ENCODE data around the gene ZBTB46.

The ZBTB46 gene

GRCh38 chr20:63747622-63748069 is 83.4 kb downstream of the ZBTB46 start:
- no peak overlapping the region for H3K27ac ChIP-seq
- TF ChIP-seq, protein P1, sequence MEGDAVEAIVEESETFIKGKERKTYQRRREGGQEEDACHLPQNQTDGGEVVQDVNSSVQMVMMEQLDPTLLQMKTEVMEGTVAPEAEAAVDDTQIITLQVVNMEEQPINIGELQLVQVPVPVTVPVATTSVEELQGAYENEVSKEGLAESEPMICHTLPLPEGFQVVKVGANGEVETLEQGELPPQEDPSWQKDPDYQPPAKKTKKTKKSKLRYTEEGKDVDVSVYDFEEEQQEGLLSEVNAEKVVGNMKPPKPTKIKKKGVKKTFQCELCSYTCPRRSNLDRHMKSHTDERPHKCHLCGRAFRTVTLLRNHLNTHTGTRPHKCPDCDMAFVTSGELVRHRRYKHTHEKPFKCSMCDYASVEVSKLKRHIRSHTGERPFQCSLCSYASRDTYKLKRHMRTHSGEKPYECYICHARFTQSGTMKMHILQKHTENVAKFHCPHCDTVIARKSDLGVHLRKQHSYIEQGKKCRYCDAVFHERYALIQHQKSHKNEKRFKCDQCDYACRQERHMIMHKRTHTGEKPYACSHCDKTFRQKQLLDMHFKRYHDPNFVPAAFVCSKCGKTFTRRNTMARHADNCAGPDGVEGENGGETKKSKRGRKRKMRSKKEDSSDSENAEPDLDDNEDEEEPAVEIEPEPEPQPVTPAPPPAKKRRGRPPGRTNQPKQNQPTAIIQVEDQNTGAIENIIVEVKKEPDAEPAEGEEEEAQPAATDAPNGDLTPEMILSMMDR (conservative IDR thresholded peaks at IDR 0.05): no peak
- no peak for TF ChIP-seq ZFX (IDR thresholded peaks at IDR 0.05)

DNA sequence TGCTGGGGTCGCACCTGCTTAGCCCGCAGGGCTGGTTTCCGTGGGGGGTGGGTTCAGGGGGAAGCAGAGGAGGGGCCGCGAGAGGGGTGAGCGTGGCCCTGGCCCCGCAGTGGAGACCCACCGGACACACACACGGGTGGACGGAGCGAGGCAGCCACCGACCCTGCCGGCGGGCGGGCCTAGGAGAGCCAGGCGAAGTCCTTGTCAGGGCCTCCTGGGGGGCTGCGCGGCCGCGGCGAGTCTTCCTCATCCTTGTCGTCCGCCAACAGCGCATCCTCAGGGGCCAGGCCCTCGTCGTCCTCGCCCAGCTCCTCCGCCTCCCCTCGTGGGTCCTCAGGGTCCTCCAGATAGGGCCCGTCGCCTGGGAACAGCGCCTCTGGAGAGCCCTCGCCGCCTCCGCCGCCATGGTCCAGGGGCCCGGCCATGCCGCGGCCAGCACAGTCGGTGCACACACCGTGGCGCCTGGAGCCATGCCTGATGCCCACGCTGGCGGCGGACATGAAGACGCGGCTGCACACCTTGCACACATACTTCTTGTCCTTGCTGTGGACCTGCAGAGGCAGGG is 84.2 kb downstream of the ZBTB46 start:
- no peak overlapping the region for H3K27ac ChIP-seq
- TF ChIP-seq, protein P1 (conservative IDR thresholded peaks at IDR 0.05): no peak
- no peak for TF ChIP-seq ZFX (IDR thresholded peaks at IDR 0.05)

DNA sequence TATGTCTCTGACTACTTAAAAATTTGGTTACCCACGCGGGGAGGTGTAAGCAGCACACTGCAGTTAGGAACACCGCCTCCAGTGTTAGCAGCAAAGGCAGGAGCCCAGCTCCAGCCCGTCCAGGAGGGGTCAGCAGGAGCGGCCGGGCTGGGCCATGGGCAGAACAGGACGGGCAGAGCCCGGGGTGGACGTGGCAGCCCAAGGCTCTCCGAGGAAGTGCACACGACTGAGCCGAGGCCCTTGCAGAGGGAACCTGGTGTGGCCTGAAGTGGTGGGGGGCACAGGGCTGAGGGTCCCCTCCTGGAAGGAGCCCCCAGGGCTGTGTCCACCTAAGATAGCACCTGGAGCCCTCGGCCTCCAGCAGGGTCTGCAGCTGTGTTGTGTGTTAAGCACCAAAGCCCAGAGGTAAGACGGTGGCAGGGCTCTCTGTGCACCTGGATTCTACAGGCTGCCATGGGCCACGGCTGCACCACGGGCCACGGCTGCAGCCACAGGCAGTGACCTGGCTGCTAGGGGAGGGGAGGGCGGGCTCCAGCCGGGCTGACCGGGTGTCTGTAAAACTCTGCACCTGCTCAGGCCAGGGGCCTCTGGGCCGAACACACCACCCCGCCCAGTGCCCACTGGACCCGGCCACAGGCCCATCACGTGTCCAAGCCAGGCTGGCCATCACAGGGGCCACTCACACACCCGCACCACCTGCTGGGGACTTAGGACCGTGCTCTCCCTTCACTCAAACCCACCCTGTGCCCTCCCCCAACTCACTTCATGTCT is 84.9 kb downstream of the ZBTB46 start:
- no peak for TF ChIP-seq ZFX (IDR thresholded peaks at IDR 0.05)
- TF ChIP-seq, protein P1 (conservative IDR thresholded peaks at IDR 0.05): no peak
- no peak overlapping the region for H3K27ac ChIP-seq

DNA sequence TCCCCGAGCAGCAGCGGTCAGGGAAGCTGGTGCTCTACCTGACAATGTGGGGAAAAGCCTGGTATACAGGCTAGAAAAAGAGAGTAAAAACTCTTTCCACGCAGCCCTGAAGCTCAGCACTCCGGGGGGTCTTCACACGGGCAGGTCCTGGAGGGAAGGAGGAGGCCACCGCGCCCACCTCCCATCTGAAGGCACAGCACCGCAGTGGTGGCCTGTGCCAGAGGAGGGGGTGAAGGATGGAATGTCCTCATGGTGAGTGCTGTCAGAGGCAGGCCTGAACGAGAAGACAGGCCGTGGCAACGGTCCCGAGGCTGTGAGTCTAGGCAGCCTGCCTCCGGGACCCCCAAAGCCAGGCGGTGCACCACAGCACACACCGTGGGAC is 85.6 kb downstream of the ZBTB46 start:
- TF ChIP-seq, protein P1 (conservative IDR thresholded peaks at IDR 0.05): no peak
- no peak overlapping the region for H3K27ac ChIP-seq

DNA sequence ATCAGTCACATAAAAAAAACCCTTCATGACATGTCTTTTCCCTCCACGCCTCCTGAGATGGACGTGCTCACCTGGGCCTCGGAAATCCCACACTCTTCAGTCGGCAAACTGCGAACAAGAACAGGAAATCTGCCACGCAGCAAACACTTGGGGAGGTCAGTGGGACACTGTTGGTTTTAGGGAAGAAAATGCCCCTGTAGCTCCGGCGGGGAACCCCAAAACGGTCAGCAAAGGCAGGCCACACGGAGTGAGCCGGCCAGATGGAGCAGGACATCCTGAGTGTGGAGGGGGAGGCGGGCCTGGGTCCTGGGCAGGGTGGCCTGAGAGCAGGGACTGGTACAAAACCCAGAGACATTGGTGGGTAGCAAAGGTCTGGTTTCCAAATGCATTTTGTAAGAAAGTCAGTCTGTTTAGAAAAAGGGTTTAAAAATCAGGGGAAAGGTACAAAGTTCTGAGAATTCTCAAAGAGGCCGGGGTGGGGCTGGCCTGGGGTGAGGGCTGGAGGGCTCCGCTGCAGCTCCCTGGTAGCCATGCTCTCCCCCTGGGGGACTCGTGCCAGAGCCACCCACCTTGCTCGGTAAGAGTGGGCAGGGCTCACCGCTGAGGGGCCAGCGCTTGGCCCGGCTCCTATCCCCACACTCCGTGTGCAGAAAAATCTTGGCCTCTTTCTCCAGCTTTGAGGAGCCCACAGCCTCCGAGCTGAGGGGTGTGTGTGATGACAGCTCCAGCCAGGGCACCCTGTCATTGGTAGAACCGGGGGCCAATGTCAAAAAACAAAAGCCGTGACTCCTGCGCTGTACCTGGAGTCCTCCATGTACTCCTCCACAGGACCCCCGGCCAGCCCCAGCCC is 86.3 kb downstream of the ZBTB46 start:
- TF ChIP-seq, protein P1 (conservative IDR thresholded peaks at IDR 0.05): no peak
- TF ChIP-seq ZFX (IDR thresholded peaks at IDR 0.05): no peak
- H3K27ac ChIP-seq: no peak overlapping the region

DNA sequence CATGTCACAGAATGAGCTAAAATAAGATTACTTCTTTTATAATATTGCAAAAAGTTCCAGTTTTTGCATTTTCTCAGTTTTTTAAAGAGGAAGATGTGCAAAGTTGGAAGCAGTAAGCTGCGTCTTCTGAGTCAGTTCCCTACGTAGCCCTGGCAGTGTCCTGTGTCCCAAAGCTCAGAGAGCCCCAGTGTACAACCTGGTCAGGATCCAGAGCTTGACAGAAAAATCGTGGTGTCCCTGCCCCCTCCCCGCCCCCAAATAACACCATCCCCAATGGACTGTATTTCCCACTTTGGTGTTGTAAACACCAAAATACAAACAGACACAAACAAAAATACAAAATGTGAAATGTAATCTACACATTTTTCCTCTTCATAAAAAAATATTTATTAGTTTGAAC is 86.9 kb downstream of the ZBTB46 start:
- TF ChIP-seq ZFX (IDR thresholded peaks at IDR 0.05): no peak
- TF ChIP-seq, protein P1 (conservative IDR thresholded peaks at IDR 0.05): no peak
- no peak overlapping the region for H3K27ac ChIP-seq

Data from C4-2B (cell line).